HG03439 (cell line): ENCODE data around the gene DEAF1.

ENCODE experiments used
- ATAC-seq: cut with Tn5 transposase; IDR thresholded peaks from one replicate; pipeline ENCODE4 v1.9.1; 2021; ENCODE audit warnings: mild to moderate bottlenecking, moderate library complexity; ENCODE audit not compliant: unreplicated experiment

Gene DEAF1

DNA sequence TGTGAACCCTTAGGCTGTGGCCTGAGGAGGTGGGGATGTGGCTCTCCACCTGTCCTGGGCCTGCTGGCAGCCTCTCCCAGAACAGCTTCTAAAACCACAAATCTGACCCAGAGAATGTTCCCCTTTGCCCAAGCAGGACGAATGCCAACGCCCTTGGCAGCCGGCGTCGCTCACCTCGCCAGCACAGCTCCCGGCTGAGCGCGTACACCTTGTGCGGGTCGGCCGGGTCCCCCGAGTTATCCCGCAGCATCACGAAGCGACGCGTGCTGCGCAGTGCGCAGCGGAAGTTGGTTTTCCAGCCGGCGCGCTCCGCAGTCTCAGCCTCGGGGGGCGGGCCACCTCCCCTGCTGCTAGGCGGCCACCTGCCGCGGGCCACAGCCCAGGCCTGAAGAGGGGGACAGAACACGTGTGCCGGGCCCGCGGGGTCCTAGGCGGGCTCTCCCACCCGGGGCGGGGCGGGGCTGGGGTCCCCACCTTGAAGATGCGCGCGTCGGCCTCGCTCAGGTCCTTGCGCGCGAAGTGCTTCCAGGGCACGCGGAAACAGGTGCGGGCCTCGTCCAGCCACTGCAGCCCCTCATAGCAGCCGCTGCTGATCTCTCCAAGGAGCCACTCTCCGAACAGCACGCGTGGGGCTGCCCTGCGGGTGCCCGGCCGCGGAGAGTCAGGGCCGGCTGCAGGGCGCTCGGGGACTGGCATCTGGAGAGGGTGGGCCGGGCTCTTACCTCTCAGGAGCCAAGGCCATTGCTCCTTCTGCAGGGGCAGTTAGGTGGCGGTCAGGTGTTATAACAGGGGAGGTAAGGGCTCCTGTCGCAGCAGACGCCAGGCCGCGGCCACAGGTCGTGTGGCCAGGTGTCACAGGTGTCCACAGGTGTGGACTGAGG lies 80.2 kb downstream of the DEAF1 start:
- peak; percentile 14 for ATAC-seq

DNA sequence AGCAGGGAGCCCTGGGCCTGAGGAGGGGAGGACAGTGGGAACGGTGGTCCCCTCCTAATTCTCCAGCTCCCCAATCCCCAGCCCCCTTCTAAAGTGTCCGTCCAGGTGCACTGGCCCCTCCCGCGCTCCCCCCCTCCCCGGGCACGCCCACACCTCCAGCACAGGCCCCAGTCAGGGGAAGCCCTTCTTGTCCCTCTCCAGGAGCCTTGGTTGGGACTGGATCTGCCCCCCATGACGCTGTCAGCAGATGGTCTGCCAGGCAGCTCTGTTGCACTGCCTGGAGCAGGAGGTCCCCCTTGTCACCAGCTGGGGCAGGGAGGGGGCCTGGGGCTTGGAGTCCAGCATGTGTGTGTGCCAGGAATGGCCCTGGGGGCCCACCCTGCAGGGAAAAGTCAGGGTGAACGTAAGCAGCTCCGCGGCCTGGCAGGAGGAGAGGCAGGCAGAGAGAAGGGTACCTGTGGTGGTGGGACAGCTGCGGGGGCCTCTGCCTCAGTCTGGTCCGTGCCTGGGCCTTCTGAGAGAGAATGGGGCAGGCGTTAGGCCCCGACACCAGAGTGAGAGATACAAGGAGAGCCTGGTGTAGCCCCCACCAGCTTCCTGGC lies 80.9 kb downstream of the DEAF1 start:
- ATAC-seq, result no peak

DNA sequence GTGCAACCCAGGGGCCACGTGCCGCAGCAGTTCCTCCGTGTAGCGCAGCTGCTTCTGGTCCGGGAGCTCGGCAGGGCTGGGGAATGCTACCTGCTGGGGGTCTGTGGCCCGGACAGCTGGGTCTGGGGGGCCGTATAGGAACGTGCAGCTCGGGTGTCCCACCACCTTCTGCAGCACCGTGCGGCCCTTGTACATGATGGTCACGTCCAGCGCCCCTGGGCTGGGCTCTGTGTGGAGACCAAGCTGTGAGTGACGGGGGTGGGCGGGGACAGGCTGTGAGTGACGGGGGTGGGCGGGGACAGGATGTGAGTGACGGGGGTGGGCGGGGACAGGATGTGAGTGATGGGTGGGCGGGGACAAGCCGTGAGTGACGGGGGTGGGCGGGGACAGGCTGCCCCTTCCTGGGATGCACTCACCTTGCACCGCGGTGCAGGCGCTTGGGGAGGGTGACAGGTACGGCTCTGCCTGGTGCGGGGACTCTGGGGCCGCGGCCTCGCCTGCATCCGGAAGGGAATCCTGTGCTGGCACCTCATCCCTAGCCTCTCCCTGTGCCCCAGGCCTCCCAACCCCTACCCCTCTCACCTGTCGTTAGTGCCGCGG lies 81.6 kb downstream of the DEAF1 start:
- no peak for ATAC-seq

DNA sequence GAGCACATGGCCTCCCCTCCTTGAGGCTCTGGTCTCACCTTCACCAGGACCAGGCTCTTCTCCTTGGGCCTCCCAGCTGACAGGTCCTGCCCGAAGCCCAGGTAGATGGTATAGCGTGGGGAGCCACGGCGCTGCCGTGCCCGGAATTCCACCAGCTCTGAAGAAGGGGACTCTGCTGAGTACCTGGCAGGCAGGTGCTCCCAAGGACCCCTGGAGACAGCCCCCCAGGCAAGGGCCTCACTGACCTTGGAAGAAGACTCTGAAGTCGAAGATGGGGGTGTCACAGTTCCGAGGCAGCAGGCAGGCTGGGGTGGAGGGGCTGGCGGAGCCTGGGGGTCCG lies 82.1 kb downstream of the DEAF1 start:
- no peak for ATAC-seq

DNA sequence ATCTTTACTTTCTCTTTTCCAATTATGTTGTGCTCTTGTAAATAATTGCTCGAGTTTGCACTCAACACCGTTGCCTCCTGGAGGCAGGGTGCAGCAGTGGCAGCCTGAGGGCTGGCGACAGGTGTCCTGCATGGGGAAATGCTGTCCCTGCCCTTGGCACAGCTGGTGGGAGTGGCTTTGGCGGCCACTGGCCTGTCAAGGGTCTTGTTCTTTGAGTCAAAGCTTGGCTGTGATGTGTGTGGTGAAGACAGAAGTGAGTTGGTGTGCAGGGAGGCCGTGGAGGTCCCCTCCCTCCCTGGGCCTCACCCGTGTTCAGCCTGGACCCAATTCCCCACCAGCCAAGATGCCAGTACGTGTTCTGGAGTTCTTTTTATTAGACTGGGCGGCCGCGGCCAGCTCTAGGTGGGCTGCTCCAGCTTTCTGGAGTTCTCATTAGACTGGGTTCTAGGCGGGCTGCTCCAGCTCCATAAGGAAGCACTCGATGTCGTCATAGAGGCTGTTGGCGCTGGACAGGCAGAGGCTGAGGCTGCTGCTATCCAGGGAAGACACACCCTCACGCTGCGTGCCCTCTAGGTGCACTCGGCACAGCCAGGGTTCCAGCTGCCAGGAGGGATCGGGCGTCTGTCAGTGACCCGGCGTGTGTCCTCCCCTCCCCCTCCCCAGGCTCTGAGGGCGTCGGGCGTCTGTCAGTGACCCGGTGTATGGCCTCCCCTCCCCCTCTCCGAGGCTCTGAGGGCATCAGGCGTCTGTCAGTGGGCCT lies 82.6 kb downstream of the DEAF1 start:
- ATAC-seq, result no peak

DNA sequence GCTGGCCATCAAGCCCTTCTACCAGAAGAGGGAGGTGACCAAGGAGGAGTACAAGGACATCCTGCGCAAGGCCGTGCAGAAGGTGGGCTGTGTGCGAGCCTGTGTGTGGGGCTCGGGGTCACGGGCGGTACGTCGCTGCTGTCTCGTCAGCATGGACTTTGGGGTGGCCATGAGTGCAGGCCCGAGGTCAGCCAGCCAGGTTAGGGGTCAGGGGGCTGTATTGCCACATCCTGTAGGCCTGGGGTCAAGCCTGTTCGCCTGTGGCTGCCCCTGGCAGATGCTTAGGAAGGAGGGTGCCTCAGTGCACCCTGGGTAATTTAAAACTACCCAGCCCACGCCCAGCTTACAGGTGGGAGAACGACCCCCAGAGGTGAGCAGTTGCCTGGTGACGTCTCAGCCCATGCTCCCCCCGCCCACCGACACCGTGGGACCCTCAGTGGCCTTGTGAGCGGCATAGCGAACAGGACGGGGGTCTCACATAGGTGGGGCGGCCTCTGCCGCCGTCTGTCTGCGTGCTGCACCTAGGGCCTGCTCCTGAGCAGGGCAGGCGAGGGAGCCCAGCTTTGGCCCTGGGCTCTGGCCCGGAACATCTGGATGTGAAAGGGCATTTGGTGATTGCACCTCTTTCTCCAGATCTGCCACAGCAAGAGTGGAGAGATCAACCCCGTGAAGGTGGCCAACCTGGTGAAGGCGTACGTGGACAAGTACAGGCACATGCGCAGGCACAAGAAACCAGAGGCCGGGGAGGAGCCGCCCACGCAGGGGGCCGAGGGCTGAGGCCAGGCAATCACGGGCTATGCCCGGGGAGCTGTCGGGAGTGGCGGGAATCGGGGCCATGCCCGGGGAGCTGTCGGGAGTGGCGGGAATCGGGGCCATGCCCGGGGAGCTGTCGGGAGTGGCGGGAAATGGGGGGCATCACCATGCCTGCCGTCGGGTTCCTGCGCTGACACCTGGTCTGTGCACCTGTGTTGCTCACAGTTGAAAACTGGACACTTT lies 83.7 kb downstream of the DEAF1 start:
- ATAC-seq, result no peak

DNA sequence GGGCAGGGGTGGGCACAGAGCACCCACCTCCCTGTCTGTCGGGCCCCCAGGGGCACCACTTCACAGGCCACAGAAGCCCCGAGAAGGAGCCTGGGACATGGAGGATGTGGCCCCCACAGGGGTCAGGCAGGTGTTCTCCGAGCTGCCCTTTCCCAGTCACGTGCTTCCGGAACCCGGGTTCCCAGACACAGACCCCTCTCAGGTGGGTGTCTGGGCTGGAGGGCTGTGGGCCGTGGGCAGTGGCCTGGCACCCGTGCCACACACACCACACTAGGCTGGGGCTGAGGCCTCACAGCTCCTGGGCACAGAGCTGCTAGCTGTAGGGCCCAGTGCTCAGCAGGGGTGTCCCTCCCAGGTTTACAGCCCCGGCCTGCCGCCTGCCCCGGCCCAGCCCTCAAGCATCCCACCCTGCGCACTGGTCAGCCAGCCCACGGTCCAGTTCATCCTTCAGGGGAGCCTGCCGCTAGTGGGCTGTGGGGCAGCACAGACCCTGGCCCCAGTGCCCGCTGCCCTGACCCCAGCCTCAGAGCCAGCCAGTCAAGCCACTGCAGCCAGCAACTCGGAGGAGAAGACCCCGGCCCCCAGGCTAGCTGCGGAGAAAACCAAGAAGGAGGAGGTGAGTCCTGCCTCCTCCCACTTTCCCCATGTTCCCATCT lies 84.7 kb downstream of the DEAF1 start:
- no peak for ATAC-seq

DNA sequence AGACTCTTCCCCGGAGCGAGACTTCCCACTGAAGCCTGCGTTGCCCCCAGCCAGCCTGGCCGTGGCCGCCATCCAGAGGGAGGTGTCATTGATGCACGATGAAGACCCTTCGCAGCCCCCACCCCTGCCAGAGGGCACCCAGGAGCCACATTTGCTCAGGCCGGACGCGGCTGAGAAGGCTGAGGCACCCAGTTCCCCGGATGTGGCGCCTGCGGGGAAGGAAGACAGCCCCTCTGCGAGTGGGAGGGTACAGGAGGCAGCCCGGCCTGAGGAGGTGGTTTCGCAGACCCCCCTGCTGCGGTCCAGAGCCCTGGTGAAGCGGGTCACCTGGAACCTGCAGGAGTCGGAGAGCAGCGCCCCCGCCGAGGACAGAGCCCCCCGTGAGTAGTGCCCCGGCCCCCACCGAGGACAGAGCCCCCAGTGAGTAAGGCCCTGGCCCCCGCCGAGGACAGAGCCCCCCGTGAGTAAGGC lies 85.6 kb downstream of the DEAF1 start:
- ATAC-seq, result no peak

DNA sequence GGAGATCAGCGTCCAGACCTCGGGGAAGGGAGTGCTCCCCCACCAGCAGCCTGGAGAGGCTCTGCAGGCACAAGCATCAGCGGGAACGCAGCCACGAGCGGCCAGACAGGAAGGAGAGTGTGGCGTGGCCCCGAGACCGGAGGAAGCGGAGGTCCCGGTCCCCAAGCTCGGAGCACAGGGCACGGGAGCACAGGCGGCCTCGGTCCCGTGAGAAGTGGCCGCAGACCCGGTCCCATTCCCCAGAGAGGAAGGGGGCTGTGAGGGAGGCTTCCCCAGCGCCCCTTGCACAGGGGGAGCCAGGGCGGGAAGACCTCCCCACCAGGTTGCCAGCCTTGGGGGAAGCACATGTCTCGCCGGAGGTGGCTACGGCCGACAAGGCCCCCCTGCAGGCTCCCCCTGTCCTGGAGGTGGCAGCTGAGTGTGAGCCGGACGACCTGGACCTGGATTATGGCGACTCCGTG lies 86.2 kb downstream of the DEAF1 start:
- ATAC-seq, result no peak

DNA sequence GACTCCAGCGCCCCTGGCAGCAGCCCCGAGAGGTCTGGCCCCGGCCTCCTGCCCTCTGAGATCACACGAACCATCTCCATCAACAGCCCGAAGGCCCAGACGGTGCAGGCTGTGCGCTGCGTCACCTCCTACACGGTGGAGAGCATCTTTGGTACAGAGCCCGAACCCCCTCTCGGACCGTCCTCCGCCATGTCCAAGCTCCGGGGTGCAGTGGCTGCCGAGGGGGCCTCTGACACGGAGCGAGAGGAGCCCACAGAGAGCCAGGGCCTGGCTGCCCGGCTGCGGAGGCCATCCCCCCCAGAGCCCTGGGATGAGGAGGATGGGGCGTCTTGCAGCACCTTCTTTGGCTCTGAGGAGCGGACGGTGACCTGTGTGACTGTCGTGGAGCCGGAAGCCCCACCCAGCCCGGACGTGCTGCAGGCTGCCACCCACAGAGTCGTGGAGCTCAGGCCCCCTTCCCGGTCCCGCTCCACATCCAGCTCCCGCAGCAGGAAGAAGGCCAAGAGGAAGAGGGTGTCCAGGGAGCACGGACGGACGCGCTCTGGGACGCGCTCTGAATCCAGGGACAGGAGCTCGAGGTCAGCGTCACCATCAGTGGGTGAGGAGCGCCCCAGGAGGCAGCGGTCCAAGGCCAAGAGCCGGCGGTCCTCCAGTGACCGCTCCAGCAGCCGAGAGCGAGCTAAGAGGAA lies 86.9 kb downstream of the DEAF1 start:
- ATAC-seq, result no peak

DNA sequence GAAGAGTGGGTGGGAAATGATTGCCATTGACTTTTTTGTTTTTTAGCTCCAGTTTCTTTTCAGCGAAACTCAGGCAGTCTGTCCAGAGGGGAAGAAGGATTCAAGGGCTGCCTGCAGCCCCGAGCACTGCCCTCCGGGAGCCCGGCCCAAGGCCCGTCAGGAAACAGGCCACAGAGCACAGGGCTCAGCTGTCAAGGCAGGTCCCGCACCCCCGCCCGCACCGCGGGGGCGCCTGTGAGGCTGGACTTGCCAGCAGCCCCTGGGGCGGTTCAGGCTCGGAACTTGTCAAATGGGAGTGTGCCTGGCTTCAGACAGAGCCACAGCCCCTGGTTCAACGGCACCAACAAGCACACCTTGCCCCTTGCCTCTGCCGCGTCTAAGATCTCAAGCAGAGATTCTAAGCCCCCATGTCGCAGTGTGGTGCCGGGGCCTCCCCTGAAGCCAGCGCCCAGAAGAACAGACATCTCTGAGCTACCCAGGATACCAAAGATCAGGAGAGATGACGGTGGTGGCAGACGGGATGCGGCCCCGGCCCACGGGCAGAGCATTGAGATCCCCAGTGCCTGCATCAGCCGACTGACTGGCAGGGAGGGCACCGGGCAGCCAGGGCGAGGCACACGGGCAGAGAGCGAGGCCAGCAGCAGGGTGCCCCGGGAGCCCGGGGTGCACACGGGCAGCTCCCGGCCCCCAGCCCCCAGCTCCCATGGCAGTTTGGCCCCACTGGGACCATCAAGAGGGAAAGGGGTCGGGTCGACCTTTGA lies 87.8 kb downstream of the DEAF1 start:
- no peak for ATAC-seq

DNA sequence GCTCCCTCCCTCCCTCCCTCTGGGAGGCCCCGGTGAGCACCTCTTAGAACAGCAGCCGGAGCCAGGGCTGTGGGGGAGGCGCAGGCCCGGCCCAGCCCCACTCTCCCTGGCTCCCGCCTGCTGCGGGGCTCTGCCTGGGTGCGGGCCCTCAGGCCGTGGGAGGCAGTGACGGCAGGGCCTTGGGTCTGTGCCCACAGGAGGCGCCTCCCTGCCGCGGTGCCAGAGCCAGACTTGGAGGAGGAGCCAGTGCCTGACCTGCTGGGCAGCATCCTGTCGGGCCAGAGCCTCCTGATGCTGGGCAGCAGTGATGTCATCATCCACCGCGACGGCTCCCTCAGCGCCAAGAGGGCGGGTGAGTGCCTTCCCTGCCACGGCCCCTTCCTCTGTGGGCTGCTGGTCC lies 88.8 kb downstream of the DEAF1 start:
- no peak for ATAC-seq

DNA sequence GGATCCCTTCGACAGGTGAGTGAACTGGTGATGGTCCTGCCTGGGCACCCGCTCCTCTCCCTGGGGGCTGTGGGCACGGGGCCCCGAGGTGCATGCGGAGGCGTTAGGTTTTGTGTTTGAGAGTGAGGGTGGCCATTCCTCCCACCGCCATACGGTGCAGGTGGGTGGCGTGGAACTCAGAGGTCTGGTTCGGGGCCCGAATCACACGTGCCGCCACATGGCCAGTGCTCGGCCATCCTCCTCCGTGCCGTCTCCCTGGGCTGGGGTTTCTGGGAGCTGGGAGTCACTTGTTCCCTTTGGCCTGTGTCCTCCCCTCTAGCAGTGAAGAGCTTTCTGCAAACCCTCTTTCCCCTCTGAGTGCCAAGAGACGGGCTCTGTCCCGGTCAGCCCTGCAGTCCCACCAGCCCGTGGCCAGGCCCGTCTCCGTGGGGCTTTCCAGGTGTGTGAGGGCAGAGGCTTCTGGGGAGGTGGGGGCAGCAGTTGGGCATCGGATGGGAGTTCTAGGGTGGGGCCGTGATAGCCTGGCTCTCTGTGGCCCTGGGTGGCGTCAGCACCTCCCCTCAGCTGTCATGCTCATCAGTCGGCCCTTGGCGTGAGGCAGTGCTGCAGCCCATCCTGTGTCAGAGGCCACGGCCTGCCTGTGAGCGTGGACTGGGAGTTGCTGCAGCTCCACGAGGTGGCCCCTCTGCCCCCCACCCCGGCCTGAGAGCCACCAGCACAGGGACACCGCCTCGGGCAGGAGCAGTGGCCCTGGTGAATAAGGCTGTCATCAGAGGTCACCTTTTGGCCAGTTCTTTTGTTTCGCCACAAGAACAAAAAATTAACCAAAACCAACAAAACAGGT lies 89.5 kb downstream of the DEAF1 start:
- ATAC-seq, result no peak

DNA sequence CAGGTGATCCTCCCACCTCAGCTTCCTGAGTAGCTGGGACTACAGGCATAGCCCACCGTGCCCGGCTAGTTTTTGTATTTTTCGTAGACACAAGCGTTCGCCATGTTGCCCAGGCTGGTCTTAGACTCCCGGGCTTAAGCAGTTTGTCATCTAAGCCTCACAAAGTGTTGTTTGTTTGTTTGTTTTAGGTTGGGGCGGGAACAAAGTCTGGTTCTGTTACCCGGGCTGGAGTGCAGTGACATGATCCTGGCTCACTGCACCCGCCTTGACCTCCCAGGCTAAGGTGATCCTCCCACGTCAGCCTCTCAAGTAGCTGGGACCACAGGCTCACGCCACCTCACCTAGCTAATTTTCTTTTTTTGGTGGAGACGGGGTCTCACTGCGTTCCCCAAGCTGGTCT lies 91.9 kb downstream of the DEAF1 start:
- ATAC-seq, result no peak

DNA sequence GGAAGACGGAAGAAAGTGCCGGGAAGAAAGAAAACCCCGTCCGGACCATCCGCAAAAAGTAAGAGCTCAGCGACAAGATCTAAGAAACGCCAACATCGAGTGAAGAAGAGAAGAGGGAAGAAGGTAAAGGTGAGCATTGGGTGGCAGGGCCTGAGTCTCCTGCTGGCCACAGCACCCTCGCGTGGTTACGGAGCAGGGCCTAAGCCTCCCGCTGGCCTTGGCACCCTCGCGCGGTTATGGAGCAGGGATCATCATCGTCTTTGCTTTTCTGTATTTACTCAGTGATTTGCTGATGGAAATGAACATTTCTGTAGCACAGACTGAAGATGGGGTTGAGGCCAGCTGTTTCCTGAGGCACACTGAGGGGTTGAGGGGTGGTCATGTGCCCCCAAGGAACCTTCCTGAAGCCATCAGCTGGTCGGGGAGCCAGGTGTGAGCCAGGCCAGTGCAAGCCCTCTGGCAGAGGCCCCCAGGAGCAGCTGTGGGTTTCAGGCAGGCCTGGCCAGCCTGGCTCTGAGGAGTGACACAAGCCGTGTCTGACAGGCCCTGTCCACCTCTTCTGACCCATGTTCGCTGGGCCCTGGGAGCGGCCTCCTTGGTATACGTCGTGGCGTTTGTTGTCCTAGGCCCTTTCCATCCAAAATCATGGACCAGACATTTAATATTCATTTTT lies 93.3 kb downstream of the DEAF1 start:
- ATAC-seq, result no peak

DNA sequence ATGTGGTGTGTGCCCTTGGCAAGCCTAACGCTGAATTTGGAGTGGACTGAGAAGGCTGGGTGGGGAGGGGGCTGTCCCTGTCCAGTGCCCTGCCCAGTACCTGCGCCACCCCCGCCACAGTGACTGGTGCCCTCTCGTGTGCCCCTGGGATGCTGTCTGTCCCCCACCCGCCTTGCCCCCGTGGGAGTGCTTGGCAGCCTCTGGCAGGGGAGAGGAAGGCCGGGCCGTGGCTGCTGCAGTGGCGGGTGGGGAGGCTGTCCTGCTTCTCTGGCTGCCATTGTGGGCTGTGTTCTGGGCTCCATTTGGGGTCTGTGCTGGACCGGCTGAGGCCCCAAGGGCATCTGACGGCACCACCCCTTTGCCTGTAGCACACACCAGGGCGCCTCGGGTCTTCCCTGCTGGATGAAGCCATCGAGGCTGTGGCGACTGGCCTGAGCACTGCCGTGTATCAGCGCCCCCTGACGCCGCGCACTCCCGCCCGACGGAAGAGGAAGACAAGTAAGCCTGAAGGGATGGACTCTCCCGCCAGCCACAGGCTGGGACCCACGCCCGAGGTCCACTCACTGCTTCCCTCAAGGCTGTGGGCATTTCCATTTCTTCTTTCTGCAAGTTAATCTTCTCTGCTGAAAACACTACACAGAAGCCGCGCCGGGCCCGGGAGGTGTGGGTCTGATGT lies 96.9 kb downstream of the DEAF1 start:
- ATAC-seq, result no peak
